HepG2 (cell line): ENCODE data around the gene FJX1. TPM values are rescaled to one million over a fixed set of nuclear protein-coding genes. Genes with fewer than 3 reads are reported as not detected.

Source experiments
- EED ChIP-seq: sonication (generic); formaldehyde crosslinking; IDR thresholded peaks from 2 replicates; pipeline ENCODE4 v1.5.0; 2020; ENCODE audit warnings: mild to moderate bottlenecking, missing genetic modification reagents
- ETV5 ChIP-seq: IDR thresholded peaks from 2 replicates; pipeline ENCODE4 v1.6.1; 2018; ENCODE audit warnings: missing biosample characterization, missing genetic modification reagents, inconsistent platforms, borderline replicate concordance
- FIP1L1 ChIP-seq: fragments of 200-400 bp; formaldehyde crosslinking; IDR thresholded peaks from 2 replicates; pipeline ENCODE4 v1.6.1; 2018; ENCODE audit warnings: low read depth, mild to moderate bottlenecking, low read length, moderate library complexity, borderline replicate concordance; ENCODE audit not compliant: insufficient read depth
- FUBP1 ChIP-seq: sonication (generic); formaldehyde crosslinking; IDR thresholded peaks from 2 replicates; pipeline ENCODE4 v1.5.1; 2020; ENCODE audit warnings: missing genetic modification reagents, mild to moderate bottlenecking, borderline replicate concordance
- GATAD1 ChIP-seq: IDR thresholded peaks from 2 replicates; pipeline ENCODE4 v1.6.1; 2016; ENCODE audit warnings: missing genetic modification reagents, missing compliant biosample characterization
- KLF11 ChIP-seq: IDR thresholded peaks from 2 replicates; pipeline ENCODE4 v1.6.1; 2016; ENCODE audit warnings: missing compliant biosample characterization
- NFIC ChIP-seq: IDR thresholded peaks from 2 replicates; pipeline ENCODE4 v1.6.1; 2012; ENCODE audit warnings: mild to moderate bottlenecking, low read length, inconsistent platforms
- SNRNP70 ChIP-seq: fragments of 200-400 bp; formaldehyde crosslinking; IDR thresholded peaks from 2 replicates; pipeline ENCODE4 v1.6.1; 2017; ENCODE audit warnings: mild to moderate bottlenecking, low read depth, low read length, moderate library complexity
- TMF1 ChIP-seq: sonication (generic); formaldehyde crosslinking; IDR thresholded peaks from 2 replicates; pipeline ENCODE4 v1.8.1; 2022; ENCODE audit warnings: low read depth, missing genetic modification reagents
- TP53 ChIP-seq: sonication (generic); formaldehyde crosslinking; conservative IDR thresholded peaks from 2 replicates; pipeline ENCODE4 v1.4.0; 2020; ENCODE audit warnings: missing genetic modification reagents
- TRIM22 ChIP-seq: fragments of 450-650 bp; IDR thresholded peaks from 2 replicates; pipeline ENCODE4 v1.6.1; 2017
- YEATS2 ChIP-seq: sonication (generic); formaldehyde crosslinking; IDR thresholded peaks from 2 replicates; pipeline ENCODE4 v1.4.0; 2020; ENCODE audit warnings: missing genetic modification reagents, borderline replicate concordance
- ZBTB25 ChIP-seq: IDR thresholded peaks from 2 replicates; pipeline ENCODE4 v1.6.1; 2018; ENCODE audit warnings: missing genetic modification reagents
- ZC3H4 ChIP-seq: sonication (generic); formaldehyde crosslinking; IDR thresholded peaks from 2 replicates; pipeline ENCODE4 v1.4.0; 2020; ENCODE audit warnings: missing genetic modification reagents, borderline replicate concordance
- ZNF24 ChIP-seq: fragments of 450-650 bp; IDR thresholded peaks from 2 replicates; pipeline ENCODE4 v1.6.1; 2017; ENCODE audit warnings: antibody characterized with exemption, mild to moderate bottlenecking
- ZNF407 ChIP-seq: sonication (generic); formaldehyde crosslinking; IDR thresholded peaks from one replicate; pipeline ENCODE4 v1.5.1; 2020; ENCODE audit warnings: mild to moderate bottlenecking, missing genetic modification reagents; ENCODE audit errors: not compliant biosample characterization
- ZNF552 ChIP-seq: sonication (generic); formaldehyde crosslinking; IDR thresholded peaks from 2 replicates; pipeline ENCODE4 v1.9.0; 2022; ENCODE audit warnings: missing genetic modification reagents, mild to moderate bottlenecking, borderline replicate concordance
- ZNF709 ChIP-seq: sonication (generic); formaldehyde crosslinking; IDR thresholded peaks from 2 replicates; pipeline ENCODE4 v1.5.0; 2020; ENCODE audit warnings: mild to moderate bottlenecking, missing genetic modification reagents
- polyA plus RNA-seq, 8 experiments: library from polyadenylated mRNA; depleted of rRNA in 3 of 8; stranded (reverse) in 7 of 8; unstranded in 1 of 8; fragments of >200 nt; fragmentation: Illumina TruSeq in 4 of 8; extraction: Trizol in 4 of 8; gene quantifications; 2 replicates each; pipeline versions ENCODE4 v1.2.1 to v1.2.3, GENCODE V29; 2011 to 2016; ENCODE audit warnings: low read depth in 4 of 8, missing spikeins in 1 of 8, mixed read lengths in 1 of 8; ENCODE audit not compliant: insufficient read depth in 1 of 8
- total RNA-seq, 5 experiments: library from RNA; depleted of rRNA; stranded (reverse); fragments of >200 nt; fragmentation: Illumina TruSeq; extraction: Trizol; gene quantifications; 2 replicates each; pipeline ENCODE4 v1.2.3, GENCODE V29; 2016; ENCODE audit warnings: low read depth in 1 of 5

Gene FJX1
- total and polyA plus RNA-seq, 2 of the 13 experiments (the other 11 are each of a cell fraction or from before 2014, with no cell fraction given): 0.40 to 0.82 TPM

- TF ChIP-seq ZNF407 (CRISPR knock-in tag): no peak
- no peak for TF ChIP-seq ZNF24
- TF ChIP-seq EED (CRISPR knock-in tag): no peak
- 0 out of 2 replicates have a peak, but pooled peaks have one; percentile 76 for TF ChIP-seq TP53 (CRISPR knock-in tag)
- TF ChIP-seq TRIM22: no peak
- no peak for TF ChIP-seq KLF11 (CRISPR knock-in tag)
- TF ChIP-seq FUBP1 (CRISPR knock-in tag): no peak
- TF ChIP-seq FIP1L1: no peak
- peak; percentile 70; the same call in 1 of the 2 replicates for TF ChIP-seq NFIC
- peak; percentile 99 for TF ChIP-seq ETV5
- TF ChIP-seq ZNF709 (CRISPR knock-in tag): no peak
- TF ChIP-seq ZBTB25: peak; percentile 91
- no peak for TF ChIP-seq ZC3H4
- TF ChIP-seq SNRNP70: no peak
- no peak for TF ChIP-seq TMF1 (CRISPR knock-in tag)
- no peak for TF ChIP-seq ZNF552 (CRISPR knock-in tag)
- TF ChIP-seq YEATS2 (CRISPR knock-in tag): no peak
- TF ChIP-seq GATAD1 (CRISPR knock-in tag): no peak
Observed at GRCh38 chr11:35662061-35662648, 43.9 kb downstream of the FJX1 start (continued).
